Astrocyte of the cerebellum (primary cell): ENCODE results near the gene HSPBP1.

ENCODE experiments used
- DNase-seq: peaks from one replicate; pipeline ENCODE4 v3.0.0-alpha.2; 2011; ENCODE audit warnings: low read depth
- H3K4me3 ChIP-seq: 2 replicates; pipeline ENCODE4 v1.5.1; 2011; ENCODE audit warnings: mild to moderate bottlenecking, low read depth, low read length, moderate library complexity
- CTCF ChIP-seq: IDR thresholded peaks from 2 replicates; pipeline ENCODE4 v1.5.1; 2012; ENCODE audit warnings: low read length, low read depth, moderate library complexity, mild to moderate bottlenecking; ENCODE audit errors: missing control alignments
- in situ Hi-C: cut with HindIII; loops from 2 replicates; pipeline ENCODE4 v1.10.0; 2017; ENCODE audit warnings: low sequenced_read_pairs

Gene HSPBP1

GRCh38 chr19:55311797-55312196, 31.9 kb upstream of the HSPBP1 start:
- TF ChIP-seq CTCF, result no peak
- H3K4me3 ChIP-seq, result no peak overlapping the region
- DNase-seq, result no peak
- in situ Hi-C loops, result no loop called here

- TF ChIP-seq CTCF, result no peak
- in situ Hi-C loops, result no loop called here
- no peak overlapping the region for H3K4me3 ChIP-seq
- DNase-seq, result no peak
These were observed 31.5 kb upstream of the HSPBP1 start for GRCh38 chr19:55311397-55311796.

- no peak overlapping the region for H3K4me3 ChIP-seq
- TF ChIP-seq CTCF, result no peak
- DNase-seq, result no peak
- in situ Hi-C loops, result no loop called here
These were observed 30.6 kb upstream of the HSPBP1 start for GRCh38 chr19:55310498-55310897.

GRCh38 chr19:55309448-55309847, 29.5 kb upstream of the HSPBP1 start:
- no peak for TF ChIP-seq CTCF
- in situ Hi-C loops, result no loop called here
- no peak overlapping the region for H3K4me3 ChIP-seq
- DNase-seq, result no peak

GRCh38 chr19:55308281-55308680, 28.4 kb upstream of the HSPBP1 start:
- H3K4me3 ChIP-seq, result no peak overlapping the region
- no peak for TF ChIP-seq CTCF
- no peak for DNase-seq
- in situ Hi-C loops, result no loop called here

- no peak for DNase-seq
- in situ Hi-C loops, result no loop called here
- TF ChIP-seq CTCF, result no peak
- no peak overlapping the region for H3K4me3 ChIP-seq
These were observed 26.8 kb upstream of the HSPBP1 start for GRCh38 chr19:55306712-55307111.
